HG03575 (cell line): Measurements from ENCODE around the gene SORBS1.
"Not testable (repeated sequence)": the region's sequence is repeated elsewhere in the genome, so short reads cannot be mapped to it uniquely, and the experiment has no call there.

ENCODE experiments used
- ATAC-seq: cut with Tn5 transposase; IDR thresholded peaks from one replicate; pipeline ENCODE4 v1.9.1; 2021; ENCODE audit not compliant: unreplicated experiment, insufficient number of reproducible peaks, low FRiP score; ENCODE audit errors: extremely low read depth

Gene SORBS1

DNA sequence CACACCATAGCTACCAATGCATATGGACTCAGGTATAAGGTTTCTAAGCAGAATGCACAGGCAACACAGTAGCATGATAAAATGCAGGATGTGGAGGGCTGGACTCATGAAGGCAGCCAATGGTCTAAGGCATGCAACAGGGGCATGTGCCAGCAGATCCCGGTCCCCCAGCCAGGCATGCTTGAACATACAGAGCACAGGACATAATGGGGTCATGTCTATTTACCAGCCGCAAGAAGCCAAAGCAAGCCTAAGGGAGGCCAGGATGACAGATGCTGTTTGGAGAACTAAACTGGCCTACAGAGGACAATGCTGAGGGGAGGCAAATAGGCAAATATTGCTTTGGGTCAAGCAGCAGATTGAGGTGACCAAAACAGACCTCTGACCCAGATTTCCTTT lies 210.3 kb downstream of the SORBS1 start:
- no peak for ATAC-seq

DNA sequence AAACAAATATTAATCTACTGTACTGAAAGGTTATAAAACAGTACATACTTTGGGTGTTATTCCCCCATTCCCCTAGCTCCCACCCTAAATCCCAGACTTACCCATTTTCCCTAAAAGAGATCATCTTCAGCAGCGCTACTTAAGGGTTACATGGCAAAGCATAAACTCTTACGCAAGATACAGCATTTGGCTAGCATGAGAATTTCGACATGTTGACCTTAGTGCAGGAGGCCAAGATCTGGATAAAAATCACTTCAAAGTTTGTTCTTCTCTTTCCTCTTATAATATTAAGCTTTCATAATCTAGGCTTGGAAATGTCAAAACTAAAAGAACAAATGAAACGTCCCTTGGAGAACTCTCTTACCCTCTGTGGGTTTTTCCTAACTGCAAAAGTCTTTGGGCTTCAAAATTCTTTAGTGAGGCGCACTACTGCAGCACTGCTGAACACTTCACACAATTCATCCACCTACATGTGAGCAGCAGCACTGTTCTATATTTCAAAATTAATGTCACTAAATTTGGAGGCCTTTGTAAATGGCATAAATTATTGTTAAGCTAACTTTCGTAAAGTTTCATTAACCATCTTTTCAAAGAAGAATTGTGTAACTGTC lies 210.8 kb downstream of the SORBS1 start:
- ATAC-seq = no peak

DNA sequence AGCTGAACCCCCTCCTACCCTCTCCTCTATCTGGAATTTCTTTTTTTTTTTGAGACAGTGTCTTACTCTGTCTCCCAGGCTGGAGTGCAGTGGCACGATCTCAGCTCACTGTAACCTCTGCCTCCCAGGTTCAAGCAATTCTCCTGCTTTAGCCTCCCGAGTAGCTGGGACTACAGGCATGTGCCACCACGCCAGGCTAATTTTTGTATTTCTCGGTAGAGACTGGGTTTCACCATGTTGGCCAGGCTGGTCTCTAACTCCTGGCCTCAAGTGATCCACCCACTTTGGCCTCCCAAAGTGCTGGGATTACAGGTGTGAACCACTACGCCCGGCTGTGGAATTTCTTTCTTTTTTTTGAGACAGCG lies 213.8 kb downstream of the SORBS1 start:
- not testable (repeated sequence) for ATAC-seq

DNA sequence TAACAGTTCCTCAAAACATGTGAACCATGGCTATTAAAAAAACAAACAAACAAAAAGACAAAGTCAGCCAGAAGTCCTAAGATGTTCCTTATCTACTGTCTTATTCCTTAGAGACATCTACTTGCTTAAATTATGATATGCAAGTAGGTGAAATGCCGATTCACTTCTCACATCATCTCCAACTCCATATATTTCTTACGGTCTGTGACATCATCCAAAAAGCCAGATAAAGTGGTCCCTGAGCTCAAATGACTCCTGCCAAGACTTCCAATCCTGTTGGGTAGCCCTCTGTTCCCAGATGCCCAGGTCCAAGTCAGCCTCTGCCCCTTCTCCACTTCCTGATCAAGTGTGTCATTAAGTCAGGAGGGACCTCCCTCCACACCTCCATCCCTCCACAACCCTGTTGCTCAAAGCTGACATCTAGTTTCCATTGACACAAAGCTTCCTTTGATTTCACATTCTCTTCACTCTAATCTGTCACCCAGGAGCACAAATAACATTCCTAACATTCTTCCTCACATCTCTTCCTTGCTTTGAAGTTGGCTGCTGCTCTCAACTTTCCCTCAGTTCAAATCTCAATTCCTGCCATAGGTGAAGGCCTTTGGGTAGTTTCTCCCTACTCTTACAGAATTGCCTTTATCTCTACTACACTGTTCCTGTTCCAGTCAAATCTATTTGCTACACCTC lies 214.3 kb downstream of the SORBS1 start:
- ATAC-seq = no peak

DNA sequence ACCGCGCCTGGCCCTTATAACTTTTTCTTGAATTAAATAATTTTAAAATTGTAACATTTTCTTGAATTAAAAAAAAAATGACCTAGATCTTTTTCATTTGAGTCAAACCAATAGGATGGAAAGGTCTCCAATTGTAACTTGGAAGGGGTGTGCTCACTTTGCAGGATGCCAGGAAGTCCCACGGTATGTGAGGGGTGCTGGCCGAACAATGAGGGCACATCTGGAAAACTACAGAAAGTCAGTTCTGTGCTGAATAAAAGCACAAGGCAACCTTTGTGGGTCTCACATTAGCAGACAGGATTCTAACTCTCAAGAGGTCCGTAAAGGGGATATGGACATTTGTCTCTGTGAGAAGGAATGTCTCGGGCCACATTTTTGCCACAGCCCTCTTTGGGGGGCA lies 217.6 kb downstream of the SORBS1 start:
- ATAC-seq = no peak

DNA sequence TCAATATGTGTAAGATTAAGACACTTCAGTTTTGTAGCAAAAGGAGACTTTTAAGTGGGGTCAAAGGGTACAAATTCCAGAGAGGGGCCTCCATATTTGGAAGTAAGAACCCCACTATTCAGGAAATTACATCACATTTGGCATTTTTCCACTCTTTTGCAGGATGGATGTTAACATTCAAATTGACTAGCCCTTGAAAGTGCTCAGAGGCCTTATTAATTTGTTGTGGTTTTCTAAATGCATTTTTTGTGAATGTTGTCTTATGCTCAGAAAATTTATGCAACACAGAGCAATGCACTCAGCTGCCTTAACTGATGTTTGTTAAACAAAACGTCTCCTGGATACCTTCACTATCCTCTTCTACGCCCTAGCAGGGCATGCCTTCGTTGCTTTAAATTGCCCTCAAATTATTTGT lies 219.4 kb downstream of the SORBS1 start:
- no peak for ATAC-seq

DNA sequence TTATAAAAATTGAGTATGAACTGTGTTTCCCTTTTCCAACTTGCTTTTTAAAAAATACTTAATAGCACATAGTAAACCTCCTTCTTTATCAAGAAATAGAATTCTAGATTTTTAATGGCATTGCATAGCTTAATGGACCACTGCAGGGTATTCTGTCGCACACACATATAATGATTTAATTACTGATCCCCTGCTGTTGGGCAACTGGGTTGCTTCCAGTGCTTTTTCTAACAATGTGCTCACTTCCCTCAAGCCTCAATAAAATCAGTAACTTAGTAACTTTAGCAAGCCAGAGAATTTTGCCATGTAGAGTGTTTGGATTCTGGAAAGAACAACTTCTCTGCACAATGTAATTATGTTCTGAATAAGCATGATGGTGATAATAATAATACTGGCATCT lies 221.3 kb downstream of the SORBS1 start:
- no peak for ATAC-seq

DNA sequence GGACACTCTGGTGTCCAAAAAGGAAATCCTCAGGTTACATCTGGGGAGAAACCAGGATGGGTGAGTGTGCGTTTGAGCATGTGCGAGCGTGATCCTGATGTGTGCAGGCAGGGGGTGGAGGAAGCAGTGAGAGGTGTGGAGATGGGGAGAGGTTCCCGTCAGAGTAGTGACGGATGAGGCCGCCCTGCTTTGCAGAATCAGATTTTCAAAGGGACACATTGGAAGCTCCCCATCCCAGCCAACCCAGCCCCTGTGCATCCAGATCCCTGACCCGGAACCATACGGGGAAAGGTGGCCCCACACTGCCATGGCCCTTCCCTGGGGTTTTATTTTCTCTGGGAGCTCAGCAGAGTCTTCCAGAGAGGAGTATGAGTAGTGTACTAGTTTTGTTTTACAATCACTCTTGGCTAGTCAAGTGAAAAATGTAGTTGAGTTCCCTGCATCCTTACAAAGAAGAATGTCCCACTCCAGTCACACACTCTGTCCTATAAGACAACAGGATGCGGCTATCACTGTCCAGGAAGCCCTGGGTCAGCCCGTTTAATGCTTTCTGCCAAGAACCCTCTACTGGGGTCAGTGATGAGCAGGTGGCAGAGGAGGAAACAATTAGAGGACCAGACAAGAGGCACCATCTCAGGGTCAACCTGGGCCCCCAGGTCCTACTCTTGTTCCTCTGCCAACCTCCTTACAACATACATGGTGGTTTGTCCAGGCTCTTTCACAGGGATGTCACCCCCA lies 223.6 kb downstream of the SORBS1 start:
- ATAC-seq = no peak

DNA sequence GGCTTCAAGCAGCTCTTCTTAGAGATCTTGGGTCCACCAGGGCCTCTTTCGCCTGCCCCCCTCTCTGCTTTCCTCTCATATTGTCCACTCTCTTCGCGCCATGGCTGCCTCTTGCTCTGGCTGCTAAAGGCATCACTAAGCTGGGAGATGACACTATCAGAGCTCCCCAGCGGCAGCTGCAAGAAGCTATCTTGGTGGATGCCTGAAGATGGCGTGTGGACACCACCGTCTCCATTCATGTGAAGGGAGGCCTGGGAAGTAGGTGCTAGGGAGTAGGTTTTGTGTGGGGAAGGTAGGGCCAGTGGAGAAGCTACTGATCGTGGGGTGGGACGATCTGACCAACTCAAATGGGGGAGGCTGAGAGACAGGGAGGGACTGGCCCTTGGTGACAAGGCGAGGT lies 224.5 kb downstream of the SORBS1 start:
- no peak for ATAC-seq

DNA sequence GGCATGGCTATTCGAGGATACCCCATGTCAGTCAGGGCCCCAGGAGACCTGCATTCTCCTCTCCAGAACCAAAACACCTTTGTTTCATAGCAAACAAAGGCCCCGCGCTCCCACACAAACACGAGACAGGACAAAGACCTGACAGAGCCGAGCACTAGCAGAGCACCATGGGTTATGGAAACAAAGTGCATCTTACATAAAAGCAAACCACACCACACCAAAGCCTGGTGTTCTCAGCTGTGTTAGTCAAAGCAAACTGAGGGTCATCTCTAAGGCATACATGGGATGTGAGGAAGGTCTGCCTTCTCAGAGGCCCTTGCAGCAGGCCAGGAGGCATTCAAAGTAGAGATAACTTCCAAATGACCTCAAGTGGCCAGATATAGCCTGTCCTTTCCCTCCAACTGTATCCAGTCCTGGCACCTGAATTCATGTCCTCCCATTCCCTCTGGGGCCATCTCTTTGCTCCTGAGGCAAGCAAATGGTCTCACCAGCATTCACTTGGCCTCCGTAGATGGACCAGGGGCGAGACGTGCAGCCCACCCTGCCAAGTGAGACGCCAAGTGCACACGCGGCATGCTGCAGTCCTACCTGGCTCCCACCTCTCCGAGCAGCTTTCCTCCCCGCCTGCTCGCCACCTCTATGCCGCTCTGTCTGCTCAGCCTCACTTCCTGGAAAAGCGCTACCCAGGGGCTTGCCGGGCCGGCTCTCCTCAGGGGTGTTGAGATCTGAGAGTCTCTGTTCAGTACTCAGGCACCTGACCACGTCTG lies 225.1 kb downstream of the SORBS1 start:
- no peak for ATAC-seq

DNA sequence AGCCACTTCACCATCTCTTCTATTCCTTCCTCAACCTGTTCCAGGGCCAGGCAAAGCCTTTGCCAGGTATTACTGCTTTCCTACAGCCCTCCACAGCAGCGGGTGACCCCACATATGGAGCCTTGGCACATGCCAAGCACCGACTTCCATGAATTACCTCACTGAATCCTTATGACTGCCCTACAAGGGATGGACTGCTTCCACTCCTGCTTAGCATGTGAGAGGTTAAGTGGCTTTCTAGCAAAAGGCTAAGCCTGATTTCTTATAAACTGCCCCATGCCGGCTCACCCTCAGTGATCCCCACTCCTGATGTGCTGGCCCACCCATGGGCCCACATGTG lies 226.4 kb downstream of the SORBS1 start:
- no peak for ATAC-seq

DNA sequence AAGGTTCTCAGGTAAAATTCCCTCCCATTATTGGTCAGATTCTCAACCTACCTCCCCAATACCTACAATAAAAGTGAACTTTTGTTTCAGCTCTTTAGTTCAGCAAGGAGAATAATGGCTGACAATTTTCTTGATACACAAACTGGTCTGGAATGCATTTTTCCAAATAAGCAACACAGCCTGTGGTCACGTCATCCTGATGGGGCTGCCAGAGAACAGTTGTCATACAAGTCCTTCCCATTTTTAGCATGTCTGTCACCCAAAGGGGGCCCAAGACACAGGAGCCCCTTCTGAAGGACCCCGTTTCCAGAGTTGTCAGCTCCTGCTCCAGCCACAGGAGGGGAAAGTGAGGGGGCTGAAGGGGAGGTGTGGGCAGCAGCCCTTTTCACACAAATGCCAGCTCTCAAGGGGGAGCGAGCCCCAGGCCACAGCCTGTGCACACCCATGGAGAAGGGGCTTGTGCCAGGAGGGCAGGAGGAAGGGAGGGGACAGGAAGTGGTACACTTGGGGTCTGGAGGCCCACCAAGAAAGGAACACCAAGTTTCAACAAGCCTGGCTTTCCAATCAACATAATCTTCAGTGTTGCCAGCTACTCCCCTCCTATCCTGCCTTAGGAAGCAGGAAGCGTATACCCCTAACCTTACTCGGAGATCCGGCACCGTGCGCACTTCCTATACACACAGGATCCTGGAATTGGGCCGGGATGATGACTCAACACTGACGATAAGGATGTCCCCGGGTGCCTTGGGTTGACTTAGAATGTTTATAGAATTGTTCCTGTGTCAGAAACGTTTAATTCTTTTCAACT lies 227.0 kb downstream of the SORBS1 start:
- no peak for ATAC-seq

DNA sequence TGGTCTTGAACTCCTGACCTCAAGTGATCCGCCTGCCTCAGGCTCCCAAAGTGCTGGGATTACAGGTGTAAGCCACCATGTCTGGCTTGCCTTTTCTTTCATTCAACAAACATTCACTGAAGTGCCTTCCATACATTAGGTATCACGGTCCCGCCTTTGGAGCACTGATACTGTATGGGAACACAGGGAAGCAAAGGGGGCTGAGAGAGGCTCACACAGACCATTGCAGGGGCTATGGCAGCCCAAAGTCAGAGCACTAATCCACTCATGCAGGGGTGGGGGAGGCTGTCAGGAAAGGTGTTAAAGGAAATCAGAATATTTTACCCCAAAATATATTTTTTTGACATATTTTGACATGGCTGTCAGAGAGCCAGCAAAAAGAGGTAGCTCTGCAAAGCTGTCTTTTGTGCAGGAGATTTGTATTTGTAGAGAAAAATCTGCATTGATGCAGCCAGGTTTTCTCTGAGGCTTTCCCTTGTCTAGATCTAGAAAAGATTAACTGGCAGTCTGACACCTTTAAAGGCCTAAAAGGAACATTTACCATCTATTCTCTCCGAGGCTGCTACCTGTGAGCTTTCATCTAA lies 228.4 kb downstream of the SORBS1 start:
- no peak for ATAC-seq

DNA sequence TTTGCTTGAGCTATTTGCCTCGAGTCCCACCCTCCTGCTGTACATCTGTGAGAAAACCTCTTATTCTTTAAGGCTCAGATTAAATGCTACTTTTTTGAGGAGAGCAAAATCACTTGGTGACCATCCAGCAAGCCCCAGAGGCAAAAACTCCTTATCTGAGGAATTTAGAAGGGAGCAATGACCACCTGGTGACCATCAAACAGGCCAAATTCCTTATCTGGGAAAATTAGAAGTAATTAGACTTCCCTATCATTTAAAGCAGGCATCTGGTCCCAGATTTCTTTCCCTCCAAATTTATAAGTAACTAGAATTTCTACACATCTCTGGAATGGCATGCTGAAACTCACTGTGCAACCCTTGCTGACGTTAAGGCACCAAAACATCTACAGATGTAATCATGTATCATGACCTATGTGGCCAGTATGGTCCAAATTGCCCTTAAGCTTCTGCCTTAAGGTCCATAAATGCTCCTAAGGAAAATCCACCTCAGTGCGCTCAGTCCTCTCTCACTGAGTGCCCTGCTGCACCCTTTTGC lies 229.5 kb downstream of the SORBS1 start:
- no peak for ATAC-seq

DNA sequence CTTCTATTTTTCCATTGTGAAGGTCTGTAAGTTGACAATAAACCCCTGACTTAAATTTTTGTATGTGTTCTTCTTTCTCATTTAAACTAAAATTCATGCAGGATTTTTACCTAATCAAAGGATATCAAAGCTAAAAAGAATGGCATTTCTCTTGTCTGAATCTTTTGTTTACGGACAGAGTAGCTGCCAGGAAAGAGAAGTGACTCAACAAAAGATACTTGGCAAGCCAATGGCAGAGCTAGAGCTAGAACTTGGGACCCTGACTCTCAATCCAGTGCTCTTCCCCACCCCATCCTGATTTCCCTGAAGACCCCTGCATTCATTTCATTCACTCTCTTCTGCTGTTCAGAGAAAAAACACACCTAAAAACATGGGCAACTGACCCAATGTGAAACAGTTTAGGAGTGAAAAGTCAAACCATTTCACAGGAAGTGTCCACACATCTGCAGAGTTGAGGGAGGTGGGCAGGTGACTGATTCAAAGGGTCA lies 230.2 kb downstream of the SORBS1 start:
- no peak for ATAC-seq

DNA sequence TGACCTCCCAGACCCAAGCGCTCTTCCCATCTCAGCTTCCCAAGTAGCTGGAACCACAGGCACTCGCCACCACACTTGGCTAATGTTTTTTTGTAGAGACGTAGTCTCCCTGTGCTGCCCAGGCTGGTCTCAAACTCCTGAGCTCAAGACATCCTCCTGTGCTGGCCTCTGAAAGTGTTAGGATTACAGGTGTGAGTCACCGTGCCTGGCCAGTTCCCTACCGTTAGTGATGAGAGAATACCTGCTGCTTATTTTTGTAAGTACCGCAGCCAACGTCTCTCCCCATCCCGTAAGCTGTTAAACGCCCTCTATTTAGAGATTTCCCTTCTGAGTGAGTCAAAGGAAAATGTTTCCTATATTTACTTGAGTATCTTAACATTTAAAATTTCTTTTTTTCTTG lies 231.9 kb downstream of the SORBS1 start:
- no peak for ATAC-seq

DNA sequence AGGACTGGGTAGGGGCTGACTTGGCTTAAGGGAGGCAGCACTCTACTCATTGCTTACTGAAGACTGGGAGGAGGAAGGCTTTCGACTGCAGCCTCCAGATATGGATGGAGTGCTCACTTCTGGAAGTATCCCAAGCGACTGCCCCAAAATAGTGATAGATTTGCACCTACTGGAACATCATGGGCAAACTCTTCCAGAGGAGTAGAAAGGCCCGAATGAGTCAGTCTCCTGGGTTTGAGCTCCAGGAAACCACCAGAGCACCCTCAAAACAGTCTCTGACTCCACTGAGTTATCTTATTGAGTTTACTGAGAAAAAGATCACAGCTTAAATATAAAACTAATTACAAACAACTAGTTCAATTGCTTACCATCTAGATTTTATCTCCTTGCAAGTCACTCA lies 233.2 kb downstream of the SORBS1 start:
- no peak for ATAC-seq

DNA sequence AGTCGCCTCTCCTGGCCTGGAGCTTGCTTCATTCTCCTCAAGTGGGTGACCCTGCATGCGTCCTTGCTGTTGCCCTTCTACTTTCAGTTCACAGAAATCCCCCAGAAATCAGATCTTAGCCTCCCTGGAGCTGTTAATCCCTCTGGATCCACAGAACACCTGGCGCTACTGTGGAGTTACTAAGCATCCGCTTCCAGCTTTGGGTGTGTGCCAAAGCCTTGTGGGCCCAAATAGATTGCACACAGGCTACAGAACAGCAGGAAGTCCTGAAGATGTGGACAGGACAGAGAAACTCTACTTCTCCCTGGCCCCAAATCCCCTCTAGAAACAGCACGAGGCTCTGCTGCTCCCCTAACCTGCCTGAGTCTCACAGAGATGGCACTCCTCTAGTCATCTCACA lies 233.8 kb downstream of the SORBS1 start:
- ATAC-seq = no peak
